RCC 7860 (cell line): ENCODE data around the gene CACNA1D.

ENCODE experiments used
- DNase-seq: peaks from one replicate; pipeline ENCODE4 v3.0.0-alpha.2; 2015; ENCODE audit warnings: low spot score
- FAIRE-seq: peaks from 2 replicates; lab custom pipeline; 2012; peaks lifted over from hg19 to GRCh38; lab: Jason Lieb, UNC

CACNA1D gene

DNA sequence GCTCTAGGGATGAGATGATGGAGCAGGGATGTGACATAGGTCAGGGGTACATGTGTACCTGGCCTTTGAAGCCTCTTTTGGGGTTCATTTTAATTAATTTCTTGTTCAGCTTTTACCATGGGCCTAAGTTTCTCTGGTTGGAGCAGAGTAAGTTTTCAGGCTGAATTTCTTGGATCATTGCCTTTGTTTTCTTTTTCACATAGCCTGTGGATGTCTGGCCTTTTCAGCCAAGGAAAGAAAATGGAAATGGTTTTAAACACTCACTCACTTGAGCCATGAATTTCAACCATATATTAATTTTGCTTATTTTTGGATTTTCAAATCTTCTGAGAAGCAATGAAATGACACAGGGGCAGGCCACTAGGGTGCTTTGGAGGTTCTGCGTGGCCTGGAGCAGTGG is 30.2 kb downstream of the CACNA1D start:
- FAIRE-seq (no peak), DNase-seq (no peak)

- no peak for DNase-seq
- no peak for FAIRE-seq
Measured at GRCh38 chr3:53525765-53526703, 31.6 kb downstream of the CACNA1D start.

DNA sequence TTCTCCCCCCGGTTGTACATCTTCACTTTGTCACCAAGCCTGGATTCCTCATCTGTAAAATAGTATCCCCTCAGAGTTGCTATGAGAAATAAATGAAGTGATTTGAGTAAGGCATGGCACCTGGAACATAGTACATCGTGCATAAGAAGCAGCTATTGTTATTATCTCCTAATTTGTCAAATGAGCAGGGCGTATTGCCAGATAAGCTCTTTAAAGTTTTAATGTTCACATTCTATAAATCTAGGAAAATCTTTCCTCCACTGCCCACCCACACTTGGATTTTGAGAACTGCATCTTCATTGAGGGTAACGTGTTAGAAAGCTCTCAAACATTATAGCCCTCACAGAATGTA is 32.3 kb downstream of the CACNA1D start:
- FAIRE-seq, result no peak

DNA sequence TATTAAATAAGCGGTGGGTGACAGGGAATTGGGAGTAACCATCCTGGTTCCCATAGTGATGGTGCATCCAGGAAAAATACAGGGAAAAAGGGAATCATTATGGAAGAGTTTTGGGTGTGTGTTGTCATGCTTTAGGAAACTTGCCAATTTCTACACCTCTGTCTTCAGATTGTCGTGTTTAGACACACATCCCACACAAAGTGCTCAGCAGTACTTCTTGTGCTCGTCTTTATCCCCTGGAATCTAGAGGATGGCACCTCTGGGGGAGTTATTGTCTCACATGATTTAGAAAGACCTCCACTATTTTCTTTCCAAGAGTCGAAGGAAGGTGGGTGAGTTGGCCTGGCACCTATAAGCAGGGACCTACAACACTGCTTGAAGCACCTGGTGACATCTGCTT is 35.8 kb downstream of the CACNA1D start:
- DNase-seq, result no peak
- no peak for FAIRE-seq

More for the DNA sequence above, 32.3 kb downstream of the CACNA1D start:
- no peak for DNase-seq

- no peak for FAIRE-seq
- no peak for DNase-seq
Measured at GRCh38 chr3:53531749-53532148, 37.3 kb downstream of the CACNA1D start.

- no peak for DNase-seq
- FAIRE-seq, result no peak
Measured at GRCh38 chr3:53533472-53533871, 39.1 kb downstream of the CACNA1D start.

DNA sequence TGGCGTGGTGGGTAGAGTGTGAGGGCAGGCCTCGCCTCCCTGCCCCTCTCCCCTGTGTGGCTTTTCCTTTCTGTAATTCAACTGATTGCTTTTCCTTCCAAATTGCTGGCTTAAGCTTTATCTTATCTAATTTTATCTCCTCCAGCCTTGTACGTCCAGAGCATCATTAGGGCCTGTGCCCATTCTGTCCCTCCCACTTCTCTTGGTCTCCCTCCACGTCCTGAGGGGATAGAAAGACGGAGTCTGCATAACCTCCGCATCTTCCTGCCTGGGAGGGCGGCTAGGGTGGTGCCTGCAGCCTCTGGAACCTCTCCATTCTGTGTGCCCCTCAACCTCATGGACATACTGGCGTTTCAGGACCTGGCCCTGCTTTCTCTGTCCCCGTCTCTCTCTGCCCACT is 39.8 kb downstream of the CACNA1D start:
- FAIRE-seq (no peak), DNase-seq (no peak)

GRCh38 chr3:53534676-53535400 is 40.4 kb downstream of the CACNA1D start:
- no peak for DNase-seq
- no peak for FAIRE-seq

GRCh38 chr3:53536282-53536681 is 41.9 kb downstream of the CACNA1D start:
- FAIRE-seq, result no peak
- no peak for DNase-seq

GRCh38 chr3:53544357-53544756 is 49.9 kb downstream of the CACNA1D start:
- FAIRE-seq (no peak), DNase-seq (no peak)

DNA sequence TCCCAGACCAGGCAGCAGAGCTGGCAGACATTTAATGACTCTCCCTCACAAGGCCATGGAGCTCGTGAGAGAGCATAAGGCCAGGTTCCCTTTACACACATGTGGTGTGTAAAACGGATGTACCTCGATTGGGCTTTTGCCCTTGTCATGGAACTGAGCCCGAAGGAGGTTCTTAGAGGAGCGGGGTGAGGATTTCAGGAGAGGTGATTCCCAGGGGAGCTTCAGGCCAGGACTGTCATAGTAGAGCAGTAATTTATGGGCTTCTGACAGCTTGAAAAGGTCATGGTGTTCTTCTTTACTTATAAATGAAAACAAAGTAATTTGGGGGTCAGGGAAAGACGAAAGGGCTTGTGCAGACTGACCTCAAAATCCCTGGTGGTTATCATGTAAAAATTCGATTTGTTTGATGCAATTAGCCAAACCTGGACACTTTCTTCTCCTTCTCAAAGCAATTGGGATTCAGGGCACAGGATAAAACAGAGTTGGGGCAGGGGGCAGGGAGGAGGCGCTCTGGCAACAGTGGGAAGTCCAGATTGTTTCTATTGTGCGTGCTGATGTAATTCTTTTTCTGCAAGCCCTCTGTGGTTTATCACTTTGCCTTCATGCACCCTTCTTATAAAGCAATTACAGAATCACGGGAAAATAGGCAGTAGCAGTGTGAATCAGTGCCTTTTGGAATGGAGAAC is 51.0 kb downstream of the CACNA1D start:
- FAIRE-seq, result no peak
- DNase-seq, result no peak

- FAIRE-seq (no peak), DNase-seq (no peak)
Measured at GRCh38 chr3:53545996-53546359, 51.6 kb downstream of the CACNA1D start.

DNA sequence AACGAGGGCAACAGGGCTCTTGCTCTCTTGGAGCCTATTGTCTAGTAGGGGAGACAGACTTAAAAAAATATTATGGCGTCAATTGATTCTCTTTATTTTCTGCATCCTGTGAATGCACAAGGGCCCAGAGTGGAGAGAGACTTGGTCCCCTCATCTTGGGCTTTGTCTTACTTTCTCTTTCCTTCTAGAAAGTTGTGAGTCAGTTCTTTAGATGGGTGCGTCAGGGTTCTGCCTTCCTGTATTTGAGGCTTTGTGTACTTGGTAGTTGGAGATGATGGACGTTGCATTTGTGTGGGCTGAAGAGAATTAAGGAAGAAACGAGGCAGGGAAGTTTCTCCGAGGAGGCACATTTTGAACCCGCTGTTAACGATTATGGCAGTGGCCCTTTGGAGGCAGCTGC is 52.9 kb downstream of the CACNA1D start:
- no peak for FAIRE-seq
- DNase-seq, result no peak

DNA sequence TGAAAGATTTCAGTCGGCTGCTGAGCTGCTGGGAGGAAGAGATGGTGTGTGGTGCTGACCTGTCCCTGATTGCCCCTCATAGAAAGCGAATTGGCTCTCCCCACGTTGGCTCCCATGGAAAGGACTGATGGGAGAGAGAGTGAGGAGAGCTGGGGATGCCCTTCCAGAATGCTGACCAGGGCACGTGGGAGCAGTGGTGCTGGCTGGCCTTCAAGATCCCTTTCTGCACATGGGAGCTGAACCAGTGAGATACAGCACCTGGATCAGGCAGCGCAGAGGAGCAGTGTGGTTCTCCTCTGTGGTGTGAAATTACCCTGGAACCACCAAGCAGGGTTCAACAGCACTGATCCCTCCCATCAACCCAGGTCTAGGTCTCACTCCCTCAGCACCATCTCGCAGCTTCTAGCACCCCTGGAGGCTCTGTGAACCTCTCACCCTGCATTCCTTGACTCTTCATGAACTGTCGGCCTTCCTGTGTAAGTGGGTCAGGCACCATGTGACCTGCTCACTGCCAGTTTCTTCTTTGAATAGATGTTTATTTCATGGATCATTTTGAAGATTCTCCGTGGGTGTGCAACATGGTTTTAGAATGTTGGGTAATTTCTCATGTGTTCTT is 55.7 kb downstream of the CACNA1D start:
- FAIRE-seq (no peak), DNase-seq (no peak)

DNA sequence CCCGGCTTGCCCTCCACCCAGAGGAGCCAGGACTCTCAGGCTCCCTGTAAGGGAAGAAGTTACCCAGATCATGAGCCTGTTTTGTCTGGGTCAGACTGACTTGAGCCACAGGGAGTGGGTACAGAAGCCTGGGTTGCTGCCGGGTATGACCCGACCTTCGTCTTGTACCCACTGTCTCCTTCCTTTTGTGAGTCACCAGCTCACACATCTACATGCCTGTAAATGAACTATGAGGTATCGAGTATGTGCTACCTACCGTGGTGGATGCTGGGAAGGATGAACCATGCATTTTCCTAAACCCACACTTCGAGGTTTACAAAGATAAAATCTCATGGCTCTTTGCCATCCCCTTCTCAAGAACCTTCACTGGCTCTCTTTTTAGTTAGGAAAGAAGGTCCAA is 56.9 kb downstream of the CACNA1D start:
- DNase-seq (no peak), FAIRE-seq (no peak)

- no peak for FAIRE-seq
Measured at GRCh38 chr3:53552730-53553129, 58.3 kb downstream of the CACNA1D start.

GRCh38 chr3:53553200-53553599 is 58.8 kb downstream of the CACNA1D start:
- no peak for FAIRE-seq
- DNase-seq, result no peak

More at GRCh38 chr3:53552730-53553129, 58.3 kb downstream of the CACNA1D start:
- no peak for DNase-seq

DNA sequence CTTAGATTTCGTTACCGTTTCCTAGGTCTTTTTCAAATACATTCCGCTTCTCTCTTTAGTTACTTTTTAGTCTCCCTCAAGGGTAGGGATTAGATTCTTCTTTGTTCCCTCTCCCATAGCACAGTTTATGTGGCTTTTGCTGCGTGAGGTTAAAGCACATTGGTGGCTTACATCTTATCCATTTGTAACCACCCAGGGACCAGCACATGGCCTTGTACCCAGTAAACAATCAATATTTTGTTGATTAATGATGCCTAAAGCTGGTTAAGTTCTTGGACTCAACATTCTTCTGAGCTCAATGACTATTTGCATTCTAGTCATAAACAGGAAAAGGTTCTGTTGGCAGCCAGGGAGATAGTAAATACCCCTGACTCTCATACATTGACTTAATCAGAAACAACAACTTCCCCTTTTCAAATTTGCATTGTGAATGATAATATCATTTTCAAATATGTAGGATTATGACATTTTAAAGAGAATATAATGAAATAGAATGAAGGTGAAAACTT is 60.2 kb downstream of the CACNA1D start:
- no peak for FAIRE-seq
- no peak for DNase-seq

- no peak for FAIRE-seq
- DNase-seq, result no peak
Measured at GRCh38 chr3:53555068-53555588, 60.7 kb downstream of the CACNA1D start.

DNA sequence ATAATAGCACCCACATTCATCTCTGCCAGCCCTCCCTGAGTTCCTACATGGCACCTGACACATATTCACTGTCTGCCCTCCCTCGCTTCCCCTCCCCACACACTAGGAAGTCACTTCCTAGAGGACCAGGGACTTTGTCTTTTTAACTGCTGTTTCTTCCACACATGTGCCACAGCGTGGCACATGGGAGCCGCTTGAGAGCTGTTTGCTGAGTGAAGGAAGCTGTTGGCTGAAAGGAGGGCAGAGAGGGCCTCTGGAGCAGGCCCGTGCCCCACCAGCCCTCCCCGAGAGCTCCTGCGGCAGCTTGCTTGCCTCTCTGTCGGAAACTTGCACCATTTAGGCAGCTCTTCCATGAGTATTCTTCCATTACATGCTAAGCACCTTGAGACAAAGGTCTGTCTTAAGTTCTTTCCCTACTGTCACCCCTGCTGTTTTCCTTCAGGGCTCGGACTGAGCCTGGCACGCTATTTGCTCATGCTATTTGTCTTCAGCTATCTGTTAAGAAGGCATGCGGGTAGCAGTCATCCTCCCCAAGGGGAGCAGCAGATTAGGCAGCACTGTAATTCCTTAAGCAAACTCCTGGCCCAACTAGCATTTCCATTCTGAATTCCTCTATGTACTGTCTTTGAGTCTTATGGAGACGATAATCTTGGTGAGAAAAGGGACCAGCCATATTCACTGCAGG is 72.2 kb downstream of the CACNA1D start:
- FAIRE-seq (no peak), DNase-seq (no peak)
